ENCODE measurements around the gene MED29.

Gene MED29

GRCh38 chr19:39399668-39400050 is 8.5 kb downstream of the MED29 start:
- DNase-seq: no peak

DNA sequence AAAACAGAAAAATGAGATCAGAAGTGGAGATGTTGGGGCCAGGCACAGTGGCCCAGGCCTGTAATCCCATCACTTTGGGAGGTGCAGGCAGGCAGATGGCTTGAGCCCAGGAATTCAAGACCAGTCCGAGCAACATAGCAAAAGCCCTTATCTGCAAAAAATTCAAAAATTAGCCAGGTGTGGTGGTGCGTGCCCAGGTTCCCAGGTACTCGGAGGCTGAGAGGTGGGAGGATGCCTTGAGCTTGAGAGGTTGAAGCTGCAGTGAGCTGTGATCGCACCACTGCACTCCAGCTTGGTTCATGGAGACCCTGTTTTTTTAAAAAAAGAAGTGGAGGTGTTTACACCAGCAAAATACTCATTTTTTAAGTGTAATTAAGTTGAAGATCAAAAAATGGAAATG is 8.9 kb downstream of the MED29 start:
- no peak for DNase-seq

GRCh38 chr19:39401070-39401548 is 9.9 kb downstream of the MED29 start:
- no peak for DNase-seq

DNA sequence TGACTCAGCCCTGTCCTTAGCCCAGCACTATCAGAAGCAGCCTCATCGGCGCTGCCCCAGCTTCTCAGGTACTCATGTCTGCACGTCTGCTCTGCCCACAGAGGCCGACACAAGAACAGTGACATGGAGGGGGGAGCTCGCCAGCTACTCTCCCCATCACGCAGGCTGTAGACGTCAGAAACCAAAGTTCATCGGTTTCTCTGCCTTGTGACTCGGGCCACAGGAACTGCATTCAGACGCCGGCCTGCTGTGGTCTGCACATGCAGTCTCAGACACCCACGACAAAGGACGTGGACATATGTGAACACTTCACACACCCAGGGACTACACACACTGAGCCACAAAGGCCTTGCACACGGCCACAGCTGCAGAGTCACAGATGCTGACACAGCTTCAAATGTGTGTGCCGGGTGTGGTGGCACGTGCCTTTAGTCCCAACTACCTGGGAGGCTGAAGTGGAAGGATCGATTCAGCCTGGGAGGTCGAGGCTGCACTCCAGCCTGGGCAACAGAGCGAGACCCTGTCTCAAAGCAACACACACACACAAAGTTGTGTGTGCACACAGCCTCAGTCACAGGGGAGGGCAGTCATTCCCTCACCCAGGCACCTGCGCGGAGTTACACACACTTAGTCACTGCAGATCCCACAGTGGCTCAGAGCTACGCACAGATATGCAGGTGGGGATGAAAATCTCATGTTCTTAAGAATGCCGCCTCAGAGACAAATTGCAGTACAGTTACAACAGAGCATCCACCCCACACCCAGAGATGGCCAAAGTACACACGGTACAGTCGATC is 10.6 kb downstream of the MED29 start:
- DNase-seq: no peak

GRCh38 chr19:39402346-39403300 is 11.4 kb downstream of the MED29 start:
- DNase-seq: peak; percentile 47

DNA sequence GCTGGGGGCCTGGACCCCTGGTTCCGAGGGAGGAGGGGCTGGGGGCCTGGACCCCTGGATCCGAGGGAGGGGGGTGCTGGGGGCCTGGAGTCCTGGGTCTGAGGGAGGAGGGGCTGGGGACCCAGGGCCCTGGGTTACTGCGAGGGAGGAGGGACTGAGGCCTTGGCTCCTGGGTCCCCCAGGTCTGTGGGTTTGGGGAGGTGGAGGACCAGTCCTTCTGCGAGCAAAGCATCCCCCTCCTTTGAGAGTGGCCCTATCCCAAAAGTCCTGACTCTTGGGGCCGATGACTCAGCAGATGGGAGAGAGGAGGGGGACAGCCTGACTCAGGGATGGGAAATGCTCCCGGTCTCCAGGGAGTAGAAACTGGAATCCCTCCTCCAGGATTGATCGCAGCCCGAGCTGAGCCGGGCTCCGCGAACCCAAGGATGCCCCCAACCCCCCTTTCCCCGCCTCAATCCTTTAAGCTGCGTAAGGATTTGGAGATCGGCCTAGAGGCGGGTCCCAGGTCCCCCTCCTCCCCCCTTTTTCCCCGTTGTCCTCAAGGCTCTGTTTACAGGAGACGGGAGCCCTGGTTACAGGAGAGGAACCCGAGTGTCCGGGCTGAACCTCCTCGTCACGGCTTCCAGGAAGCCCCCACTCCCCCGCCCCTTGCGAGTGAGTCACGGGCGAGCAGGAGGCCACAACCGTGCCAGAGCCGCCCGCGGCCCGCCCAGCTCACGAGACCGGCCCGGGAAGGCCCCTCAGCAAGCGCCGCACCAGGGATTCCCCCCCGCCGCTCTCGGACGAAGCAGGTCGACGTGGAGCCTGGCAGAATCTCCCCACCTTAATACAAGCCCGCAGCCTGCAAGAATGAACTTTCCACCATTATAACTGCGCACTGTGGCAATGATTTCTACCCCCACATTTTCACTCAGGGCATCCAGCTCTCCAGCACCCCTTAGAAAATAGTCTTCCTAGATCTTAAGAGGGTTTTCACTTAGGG is 12.4 kb downstream of the MED29 start:
- peak; percentile 78 for DNase-seq

DNA sequence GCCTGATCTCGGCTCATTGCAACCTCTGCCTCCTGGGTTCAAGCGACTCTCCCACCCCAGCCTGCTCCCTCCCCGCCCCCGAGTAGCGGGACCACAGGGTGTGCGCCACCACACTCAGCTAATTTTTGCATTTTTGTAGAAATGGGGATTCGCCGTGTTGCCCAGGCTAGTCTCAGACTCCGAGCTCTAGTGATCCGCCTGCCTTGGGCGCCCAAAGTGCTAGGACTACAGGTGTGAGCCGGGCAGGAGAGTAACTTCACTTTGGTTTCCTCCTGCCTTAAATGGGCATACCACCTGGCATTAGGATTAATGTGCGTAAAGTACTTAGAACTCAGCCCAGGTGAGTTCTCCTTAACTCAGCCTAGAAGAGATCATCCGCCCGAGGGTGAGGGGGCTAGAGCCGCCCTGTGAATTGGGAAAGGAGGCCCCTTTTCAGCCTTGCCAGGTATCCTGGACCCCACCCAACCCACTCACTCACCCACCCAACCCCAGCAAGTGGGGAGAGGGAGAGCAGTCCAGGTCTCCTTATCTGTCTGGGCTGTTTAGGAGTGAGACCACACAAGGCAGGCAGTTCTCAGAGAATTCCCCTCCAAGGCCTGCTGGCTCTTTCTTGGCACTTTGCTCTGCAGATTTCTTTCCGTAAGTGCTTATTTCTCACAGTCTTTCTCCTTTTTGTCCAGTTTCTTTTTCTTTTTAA is 14.2 kb downstream of the MED29 start:
- peak; percentile 46 for DNase-seq

- no peak for DNase-seq
Measured at GRCh38 chr19:39405958-39406655, 14.9 kb downstream of the MED29 start.

DNA sequence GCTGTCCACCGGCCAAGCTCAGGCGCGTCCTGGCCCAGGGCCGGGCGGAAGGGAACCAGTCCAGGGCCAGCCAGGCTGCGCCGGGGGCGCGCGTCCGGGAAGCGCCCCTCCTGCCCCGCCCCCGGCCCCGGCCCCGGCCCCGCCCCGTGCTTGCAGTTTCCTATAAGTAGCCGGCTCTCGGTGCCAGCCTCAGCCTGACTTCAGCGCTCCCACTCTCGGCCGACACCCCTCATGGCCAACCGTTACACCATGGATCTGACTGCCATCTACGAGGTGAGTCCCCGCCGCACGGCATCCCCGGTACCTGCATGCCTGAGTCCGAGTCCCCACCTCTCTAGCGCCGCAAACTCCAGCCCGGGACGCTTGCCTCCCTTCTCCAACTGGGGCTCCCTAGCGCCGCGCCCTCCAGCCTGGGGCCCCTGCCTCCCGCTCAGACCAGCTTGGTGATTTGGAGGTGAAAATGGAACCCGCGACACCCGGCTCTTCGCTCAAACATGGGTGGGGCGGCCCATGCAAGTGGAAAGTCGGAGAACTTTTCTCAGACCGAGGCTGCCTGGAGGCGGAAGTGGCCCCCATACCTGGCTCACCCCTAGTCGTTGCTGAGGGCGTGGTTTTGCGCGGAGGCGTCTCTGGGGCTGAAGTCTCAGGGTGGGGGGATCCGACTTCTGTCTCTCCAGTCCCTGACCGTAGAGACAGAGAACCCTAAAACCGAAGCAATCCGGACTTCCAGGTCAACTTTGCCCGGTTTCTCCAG is 15.7 kb downstream of the MED29 start, which contains the start of gene ZFP36:
TSS of gene ZFP36 (plus strand) at position 192 of the 754 bp plus-strand sequence. CDS start at position 250, 58 bp downstream.
- DNase-seq: peak; percentile 68

DNA sequence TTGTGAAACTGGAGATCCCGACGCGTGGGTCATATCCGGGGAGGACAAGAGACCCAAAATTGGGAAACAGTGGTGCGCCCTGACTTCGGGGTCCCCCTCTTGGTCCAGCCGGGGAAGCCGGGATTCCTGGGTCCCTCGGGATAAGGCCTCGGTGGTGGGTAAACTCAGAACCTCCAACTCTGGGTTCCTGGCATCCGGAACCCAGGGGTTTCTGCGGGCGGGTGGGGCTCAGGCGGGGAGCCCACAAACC is 16.2 kb downstream of the MED29 start:
- no peak for DNase-seq

DNA sequence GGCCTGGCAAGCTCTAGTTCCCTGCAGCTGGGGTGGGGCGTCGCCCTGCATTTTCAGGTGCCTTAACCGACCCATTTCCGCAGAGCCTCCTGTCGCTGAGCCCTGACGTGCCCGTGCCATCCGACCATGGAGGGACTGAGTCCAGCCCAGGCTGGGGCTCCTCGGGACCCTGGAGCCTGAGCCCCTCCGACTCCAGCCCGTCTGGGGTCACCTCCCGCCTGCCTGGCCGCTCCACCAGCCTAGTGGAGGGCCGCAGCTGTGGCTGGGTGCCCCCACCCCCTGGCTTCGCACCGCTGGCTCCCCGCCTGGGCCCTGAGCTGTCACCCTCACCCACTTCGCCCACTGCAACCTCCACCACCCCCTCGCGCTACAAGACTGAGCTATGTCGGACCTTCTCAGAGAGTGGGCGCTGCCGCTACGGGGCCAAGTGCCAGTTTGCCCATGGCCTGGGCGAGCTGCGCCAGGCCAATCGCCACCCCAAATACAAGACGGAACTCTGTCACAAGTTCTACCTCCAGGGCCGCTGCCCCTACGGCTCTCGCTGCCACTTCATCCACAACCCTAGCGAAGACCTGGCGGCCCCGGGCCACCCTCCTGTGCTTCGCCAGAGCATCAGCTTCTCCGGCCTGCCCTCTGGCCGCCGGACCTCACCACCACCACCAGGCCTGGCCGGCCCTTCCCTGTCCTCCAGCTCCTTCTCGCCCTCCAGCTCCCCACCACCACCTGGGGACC is 16.6 kb downstream of the MED29 start:
- DNase-seq: no peak

DNA sequence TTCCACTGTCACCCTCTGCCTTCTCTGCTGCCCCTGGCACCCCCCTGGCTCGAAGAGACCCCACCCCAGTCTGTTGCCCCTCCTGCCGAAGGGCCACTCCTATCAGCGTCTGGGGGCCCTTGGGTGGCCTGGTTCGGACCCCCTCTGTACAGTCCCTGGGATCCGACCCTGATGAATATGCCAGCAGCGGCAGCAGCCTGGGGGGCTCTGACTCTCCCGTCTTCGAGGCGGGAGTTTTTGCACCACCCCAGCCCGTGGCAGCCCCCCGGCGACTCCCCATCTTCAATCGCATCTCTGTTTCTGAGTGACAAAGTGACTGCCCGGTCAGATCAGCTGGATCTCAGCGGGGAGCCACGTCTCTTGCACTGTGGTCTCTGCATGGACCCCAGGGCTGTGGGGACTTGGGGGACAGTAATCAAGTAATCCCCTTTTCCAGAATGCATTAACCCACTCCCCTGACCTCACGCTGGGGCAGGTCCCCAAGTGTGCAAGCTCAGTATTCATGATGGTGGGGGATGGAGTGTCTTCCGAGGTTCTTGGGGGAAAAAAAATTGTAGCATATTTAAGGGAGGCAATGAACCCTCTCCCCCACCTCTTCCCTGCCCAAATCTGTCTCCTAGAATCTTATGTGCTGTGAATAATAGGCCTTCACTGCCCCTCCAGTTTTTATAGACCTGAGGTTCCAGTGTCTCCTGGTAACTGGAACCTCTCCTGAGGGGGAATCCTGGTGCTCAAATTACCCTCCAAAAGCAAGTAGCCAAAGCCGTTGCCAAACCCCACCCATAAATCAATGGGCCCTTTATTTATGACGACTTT is 17.4 kb downstream of the MED29 start:
- DNase-seq: no peak

- peak; percentile 95 for DNase-seq
Measured at GRCh38 chr19:39409208-39410016, 18.2 kb downstream of the MED29 start.

DNA sequence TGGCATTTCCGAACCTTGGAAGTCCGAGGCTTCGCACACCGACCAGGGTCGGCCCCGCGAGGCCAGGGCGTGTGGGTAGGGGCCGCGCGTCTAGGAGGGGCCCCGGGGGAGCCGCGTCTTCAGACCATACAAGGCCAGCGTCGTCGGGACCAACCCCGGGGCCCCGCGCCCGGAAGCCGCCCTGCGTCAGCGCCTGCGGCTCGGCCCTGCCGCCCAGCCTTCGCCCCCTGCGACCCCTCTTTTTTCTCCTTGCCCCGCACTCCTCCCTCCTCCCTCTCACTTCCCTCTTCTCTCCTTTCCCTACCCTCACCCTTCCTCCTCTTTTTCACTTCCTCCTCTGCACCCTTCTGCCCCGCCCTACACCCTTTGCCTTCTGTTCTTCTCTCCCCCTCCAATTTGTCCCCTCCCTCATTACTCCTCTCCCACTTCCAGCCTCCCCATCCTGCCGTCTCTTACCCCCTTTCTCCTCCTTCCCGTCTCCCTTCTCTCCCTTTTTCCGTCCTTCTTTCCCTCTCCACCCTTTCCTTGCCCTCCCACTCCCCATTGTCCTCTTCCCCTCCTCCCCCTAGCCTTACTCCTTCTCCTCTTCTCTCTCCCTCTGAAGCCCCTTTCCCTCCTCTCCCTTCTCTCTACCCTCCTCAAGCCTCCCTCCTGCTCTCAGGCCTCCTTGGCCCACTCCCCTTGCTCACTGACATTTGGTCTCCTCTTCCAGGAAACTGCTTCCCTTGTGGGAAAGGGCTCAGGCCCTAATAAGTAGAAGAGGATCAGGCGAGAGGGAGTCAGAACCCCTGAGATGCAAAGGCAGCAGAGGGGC is 19.0 kb downstream of the MED29 start:
- peak; percentile 22 for DNase-seq

GRCh38 chr19:39410831-39411080 is 19.6 kb downstream of the MED29 start:
- no peak for DNase-seq

GRCh38 chr19:39411081-39411831 is 20.1 kb downstream of the MED29 start:
- no peak for DNase-seq

GRCh38 chr19:39411832-39412099 is 20.6 kb downstream of the MED29 start:
- DNase-seq: peak; percentile 70

Data from NCI-H510A (cell line).